GM18519 (cell line): ENCODE measurements around the gene VPS4B.
"Not testable (repeated sequence)": the region's sequence is repeated elsewhere in the genome, so short reads cannot be mapped to it uniquely, and the experiment has no call there.

Experiments
- ATAC-seq: cut with Tn5 transposase; IDR thresholded peaks from one replicate; pipeline ENCODE4 v1.9.1; 2021; ENCODE audit warnings: mild to moderate bottlenecking, moderate library complexity; ENCODE audit not compliant: unreplicated experiment, low FRiP score

Gene VPS4B

GRCh38 chr18:63374540-63374939 is 47.7 kb downstream of the VPS4B start:
- ATAC-seq: no peak

- no peak for ATAC-seq
These were observed 49.1 kb downstream of the VPS4B start for GRCh38 chr18:63373161-63373560.

- ATAC-seq: no peak
These were observed 53.7 kb downstream of the VPS4B start for GRCh38 chr18:63368611-63369010.

- ATAC-seq: peak; percentile 75
These were observed 55.0 kb downstream of the VPS4B start, which contains the start of gene KDSR for GRCh38 chr18:63367053-63367953. KDSR (minus strand) TSS chr18:63367206; CDS start chr18:63367118, 88 bp downstream.

GRCh38 chr18:63366213-63367052 is 55.8 kb downstream of the VPS4B start:
- peak; percentile 18 for ATAC-seq

- no peak for ATAC-seq
These were observed 56.4 kb downstream of the VPS4B start for GRCh38 chr18:63365876-63366212.

GRCh38 chr18:63363951-63364350 is 58.3 kb downstream of the VPS4B start:
- no peak for ATAC-seq

GRCh38 chr18:63363420-63363819 is 58.9 kb downstream of the VPS4B start:
- not testable (repeated sequence) for ATAC-seq

- ATAC-seq: no peak
These were observed 65.9 kb downstream of the VPS4B start for GRCh38 chr18:63356272-63356896.

- no peak for ATAC-seq
These were observed 72.0 kb downstream of the VPS4B start for GRCh38 chr18:63350230-63350629.

- peak; percentile 63 for ATAC-seq
These were observed 73.7 kb downstream of the VPS4B start for GRCh38 chr18:63348508-63349136.

- ATAC-seq: no peak
These were observed 75.6 kb downstream of the VPS4B start for GRCh38 chr18:63346480-63347183.

- no peak for ATAC-seq
These were observed 76.2 kb downstream of the VPS4B start for GRCh38 chr18:63346031-63346430.

- no peak for ATAC-seq
These were observed 77.4 kb downstream of the VPS4B start for GRCh38 chr18:63344918-63345317.

GRCh38 chr18:63344263-63344662 is 78.0 kb downstream of the VPS4B start:
- no peak for ATAC-seq

GRCh38 chr18:63342206-63342605 is 80.1 kb downstream of the VPS4B start:
- no peak for ATAC-seq

GRCh38 chr18:63339920-63340484 is 82.3 kb downstream of the VPS4B start:
- no peak for ATAC-seq
